Common myeloid progenitor, CD34-positive (primary cell): ENCODE measurements around the gene FAM210A.
A peak's percentile ranks its signal among the peaks of the same experiment; 100 is the strongest.

Experiments used
- CTCF ChIA-PET: fragments of 350-600 bp; sonication (Branson Sonifier 250); formaldehyde crosslinking; loops from one replicate; lab custom pipeline; 2021; ENCODE audit warnings: antibody characterized with exemption; lab: Charles Lee
- POLR2A ChIA-PET: fragments of 350-600 bp; sonication (Branson Sonifier 250); formaldehyde crosslinking; loops from one replicate; lab custom pipeline; 2021; ENCODE audit warnings: antibody characterized with exemption; lab: Charles Lee
- DNase-seq, 3 donors: peaks; one replicate each; pipeline versions ENCODE4 v3.0.0 to v3.0.0-alpha.2; 2013
- H3K27ac ChIP-seq, 2 experiments: 1 replicate in 1 of 2; 2 replicates in 1 of 2; pipeline ENCODE4 v1.7.0; 2013; ENCODE audit warnings: inconsistent platforms in 2 of 2, low read length in 2 of 2, mild to moderate bottlenecking in 2 of 2, low read depth in 1 of 2, moderate library complexity in 1 of 2; ENCODE audit not compliant: severe bottlenecking in 2 of 2, insufficient read depth in 1 of 2, poor library complexity in 1 of 2
- H3K27me3 ChIP-seq, 5 experiments: replicated peaks in 2 of 5; 1 replicate in 3 of 5; 2 replicates in 2 of 5; pipeline versions ENCODE4 v1.6.1 to v1.7.0; 2013; ENCODE audit warnings: low read length in 4 of 5, mild to moderate bottlenecking in 2 of 5, moderate library complexity in 2 of 5, inconsistent platforms in 1 of 5; ENCODE audit not compliant: insufficient read depth in 5 of 5, control insufficient read depth in 4 of 5
- H3K36me3 ChIP-seq, 4 experiments: 1 replicate in 2 of 4; 2 replicates in 2 of 4; pipeline versions ENCODE4 v1.6.1 to v1.7.0; 2013; ENCODE audit warnings: low read length in 3 of 4, control low read depth in 1 of 4, mild to moderate bottlenecking in 1 of 4; ENCODE audit not compliant: control insufficient read depth in 4 of 4, insufficient read depth in 4 of 4
- H3K4me1 ChIP-seq, 4 experiments: 1 replicate in 3 of 4; 2 replicates in 1 of 4; pipeline versions ENCODE4 v1.6.1 to v1.7.1; 2013; ENCODE audit warnings: low read length in 3 of 4, mild to moderate bottlenecking in 3 of 4, control low read depth in 1 of 4, inconsistent platforms in 1 of 4, moderate library complexity in 1 of 4; ENCODE audit not compliant: control insufficient read depth in 4 of 4, insufficient read depth in 4 of 4; ENCODE audit errors: control extremely low read depth in 1 of 4
- H3K4me3 ChIP-seq, 7 experiments: 1 replicate in 4 of 7; 2 replicates in 3 of 7; pipeline versions ENCODE4 v1.5.1 to v1.7.0; 2013; ENCODE audit warnings: mild to moderate bottlenecking in 7 of 7, low read length in 6 of 7, moderate library complexity in 6 of 7, inconsistent platforms in 2 of 7, low read depth in 2 of 7, control low read depth in 1 of 7; ENCODE audit not compliant: insufficient read depth in 4 of 7, control insufficient read depth in 1 of 7; ENCODE audit errors: extremely low read depth in 1 of 7
- H3K9me3 ChIP-seq, 5 experiments: 1 replicate in 4 of 5; 2 replicates in 1 of 5; pipeline versions ENCODE4 v1.6.1 to v1.7.1; 2013; ENCODE audit warnings: low read length in 4 of 5, mild to moderate bottlenecking in 2 of 5, inconsistent platforms in 1 of 5, low read depth in 1 of 5, moderate library complexity in 1 of 5; ENCODE audit not compliant: control insufficient read depth in 4 of 5, insufficient read depth in 2 of 5; ENCODE audit errors: control extremely low read depth in 1 of 5
- WGBS: methylation state at CpG from one replicate; pipeline ENCODE4 v1.1.5; 2013; ENCODE audit not compliant: insufficient coverage; 5-methylcytosine and 5-hydroxymethylcytosine counted together

Gene FAM210A

DNA sequence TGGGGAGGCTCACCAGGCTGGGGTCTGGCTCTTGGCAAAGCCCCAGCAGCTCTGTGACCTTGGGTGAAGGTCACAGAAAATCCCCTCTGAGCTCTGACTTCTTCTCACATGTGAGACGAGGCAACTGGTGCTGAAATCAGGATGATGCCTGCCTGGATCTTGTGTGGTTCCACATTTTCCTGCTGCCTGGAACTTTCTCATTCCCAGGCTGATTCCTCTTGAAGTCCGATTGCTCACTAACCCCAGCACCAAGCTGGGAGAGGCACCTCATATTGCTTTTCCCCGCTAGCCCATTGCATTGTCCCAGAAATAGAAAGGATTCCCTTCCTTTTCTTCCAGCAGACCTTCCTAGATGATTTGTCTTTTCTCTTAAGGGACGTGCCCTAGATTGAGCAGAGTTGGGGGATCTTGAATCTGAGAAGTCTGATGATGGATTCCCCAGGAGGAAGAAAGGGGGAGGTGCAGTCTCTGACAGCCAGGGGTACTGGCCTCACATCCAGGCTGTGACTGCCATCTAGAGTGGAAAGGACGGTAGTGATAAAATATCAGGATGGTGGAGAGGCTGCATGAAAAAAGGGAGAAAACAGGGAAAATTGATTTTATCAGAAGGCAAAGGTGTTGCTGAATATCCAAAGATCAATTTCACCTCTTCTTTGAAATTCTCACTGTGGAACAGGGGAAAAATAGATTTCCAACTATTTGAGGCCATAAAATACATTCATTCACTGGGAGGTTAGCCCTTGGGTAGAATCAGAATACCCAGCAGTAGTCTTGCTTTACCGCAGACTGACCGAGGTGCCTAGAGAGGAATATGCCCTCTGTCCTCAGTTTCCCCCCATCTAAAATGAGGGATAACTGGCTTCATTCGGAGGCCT is 96.3 kb downstream of the FAM210A start:
- CTCF ChIA-PET, result interaction anchor here (0.6 to 10.0 kb wide), 18 partner anchors 17 to 606 kb away, joined by 3 to 191 read pairs (median 4); no protein-coding TSS in a partner anchor
- peak; percentile 75 to 85 (median 84) for DNase-seq
- POLR2A ChIA-PET, result interaction anchor here (1.3 to 1.7 kb wide), 3 partner anchors 15 to 72 kb away, joined by 3 to 5 read pairs (median 4); no protein-coding TSS in a partner anchor

DNA sequence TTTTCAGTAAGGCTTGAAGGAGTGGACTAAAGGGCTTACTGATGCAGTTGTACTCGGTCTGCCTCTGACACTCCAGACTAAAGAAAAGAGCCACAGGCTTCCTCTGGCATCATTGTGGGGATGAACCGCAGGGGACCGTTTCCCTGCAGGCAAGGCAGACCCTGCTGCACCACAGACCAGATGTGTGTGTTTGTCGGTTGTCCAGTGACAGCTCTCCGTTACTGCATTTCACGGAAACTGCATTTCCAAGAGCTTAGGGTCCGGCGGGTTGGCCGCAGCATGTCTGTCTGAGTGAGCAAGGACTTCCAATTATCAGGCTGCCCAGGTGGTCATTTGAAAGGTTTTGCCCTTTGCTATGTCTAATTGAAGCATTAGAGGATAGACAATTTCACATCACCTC is 98.1 kb downstream of the FAM210A start:
- Histone ChIP-seq H3K27ac (peak overlapping the region in 1 of 2 experiments; percentile 1), H3K27me3 (no peaks in the 10 kb centered on the region), H3K4me1 (peaks cover 12 to 26% (median 15%) of the 10 kb centered on the region in 4 experiments), H3K4me3 (no peak overlapping the region), H3K9me3 (peaks cover 0 to 14% (median 9%) of the 10 kb centered on the region in 5 experiments), H3K36me3 (peaks cover 0 to 12% (median 8%) of the 10 kb centered on the region in 4 experiments)
- CTCF ChIA-PET, result interaction anchor here (0.6 to 10.0 kb wide), 6 partner anchors 15 to 448 kb away, joined by 3 to 191 read pairs (median 4); no protein-coding TSS in a partner anchor
- POLR2A ChIA-PET, result interaction anchor here (2.6 kb wide), 1 partner anchor 16 kb away, joined by 10 read pairs; no protein-coding TSS in a partner anchor
- WGBS, result 74% methylated on average over 9 of the region's 9 CpGs
- peak in 2 of 3 donors; percentile 60 to 77 for DNase-seq

More for the DNA sequence above, 96.3 kb downstream of the FAM210A start:
- Histone ChIP-seq H3K36me3 (peaks cover 0 to 5% (median 4%) of the 10 kb centered on the region in 4 experiments), H3K9me3 (peaks cover 0 to 15% (median 12%) of the 10 kb centered on the region in 5 experiments), H3K4me3 (no peak overlapping the region), H3K27me3 (no peaks in the 10 kb centered on the region), H3K4me1 (peaks cover 12 to 26% (median 15%) of the 10 kb centered on the region in 4 experiments), H3K27ac (no peak overlapping the region)
- 76% methylated on average over 7 of the region's 8 CpGs for WGBS

DNA sequence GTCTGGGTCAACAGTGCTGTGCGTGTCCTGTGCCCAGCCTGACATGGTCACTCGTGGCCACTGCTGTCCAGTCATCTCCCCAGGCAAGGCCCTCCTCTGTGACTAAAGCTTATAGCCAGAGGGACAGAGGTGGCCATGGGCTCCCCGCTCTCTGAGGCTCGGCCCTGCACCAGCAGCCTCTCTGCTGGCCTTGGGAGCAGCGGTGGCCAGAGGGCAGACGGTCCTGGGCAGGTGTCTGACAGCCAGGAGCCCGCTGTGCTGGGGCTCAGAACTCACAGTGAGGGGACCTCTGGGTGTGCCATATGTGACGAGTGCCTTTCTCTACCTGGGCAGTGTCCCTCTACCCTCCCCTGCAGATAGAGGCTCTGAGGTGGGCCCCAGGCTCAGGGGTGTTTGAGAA is 98.7 kb downstream of the FAM210A start:
- Histone ChIP-seq H3K27me3 (no peaks in the 10 kb centered on the region), H3K4me1 (peaks cover 12 to 26% (median 15%) of the 10 kb centered on the region in 4 experiments), H3K36me3 (peaks cover 0 to 13% (median 6%) of the 10 kb centered on the region in 4 experiments), H3K27ac (no peak overlapping the region), H3K9me3 (peaks cover 0 to 8% (median 6%) of the 10 kb centered on the region in 5 experiments), H3K4me3 (peak overlapping the region in 1 of 7 experiments; percentile 19)
- DNase-seq, result no peak
- POLR2A ChIA-PET, result interaction anchor here (2.6 kb wide), 1 partner anchor 15 kb away, joined by 10 read pairs; no protein-coding TSS in a partner anchor
- CTCF ChIA-PET, result interaction anchor here (1.0 to 10.0 kb wide), 4 partner anchors 14 to 447 kb away, joined by 4 to 191 read pairs (median 12); no protein-coding TSS in a partner anchor
- WGBS, result 96% methylated on average over 7 of the region's 8 CpGs

DNA sequence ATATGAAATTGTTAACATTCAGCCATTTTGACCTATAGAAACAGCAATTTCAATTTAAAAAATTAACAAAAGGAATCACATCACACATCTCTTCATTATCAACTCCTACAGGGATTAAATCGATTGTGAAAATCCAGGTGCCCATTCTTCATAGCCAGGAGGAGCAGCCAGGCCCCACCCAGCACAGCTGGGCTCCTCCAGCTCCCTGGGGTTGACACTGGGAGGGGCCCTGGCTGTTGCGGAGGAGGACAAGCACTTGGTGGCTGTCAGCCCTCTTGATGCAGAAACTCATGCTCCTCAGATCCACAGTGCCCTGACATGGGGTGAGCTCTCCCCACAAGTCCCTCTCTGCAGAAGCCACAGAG is 99.8 kb downstream of the FAM210A start:
- Histone ChIP-seq H3K4me1 (peaks cover 12 to 26% (median 15%) of the 10 kb centered on the region in 4 experiments), H3K36me3 (peaks cover 0 to 14% (median 8%) of the 10 kb centered on the region in 4 experiments), H3K4me3 (no peak overlapping the region), H3K9me3 (no peaks in the 10 kb centered on the region), H3K27ac (no peak overlapping the region), H3K27me3 (no peaks in the 10 kb centered on the region)
- 100% methylated on average over 2 of the region's 2 CpGs for WGBS
- ChIA-PET CTCF (interaction anchor here (0.9 to 10.0 kb wide), 4 partner anchors 14 to 91 kb away, joined by 3 to 191 read pairs (median 4); no protein-coding TSS in a partner anchor), POLR2A (interaction anchor here (2.6 kb wide), 1 partner anchor 14 kb away, joined by 10 read pairs; no protein-coding TSS in a partner anchor)
- DNase-seq, result no peak

DNA sequence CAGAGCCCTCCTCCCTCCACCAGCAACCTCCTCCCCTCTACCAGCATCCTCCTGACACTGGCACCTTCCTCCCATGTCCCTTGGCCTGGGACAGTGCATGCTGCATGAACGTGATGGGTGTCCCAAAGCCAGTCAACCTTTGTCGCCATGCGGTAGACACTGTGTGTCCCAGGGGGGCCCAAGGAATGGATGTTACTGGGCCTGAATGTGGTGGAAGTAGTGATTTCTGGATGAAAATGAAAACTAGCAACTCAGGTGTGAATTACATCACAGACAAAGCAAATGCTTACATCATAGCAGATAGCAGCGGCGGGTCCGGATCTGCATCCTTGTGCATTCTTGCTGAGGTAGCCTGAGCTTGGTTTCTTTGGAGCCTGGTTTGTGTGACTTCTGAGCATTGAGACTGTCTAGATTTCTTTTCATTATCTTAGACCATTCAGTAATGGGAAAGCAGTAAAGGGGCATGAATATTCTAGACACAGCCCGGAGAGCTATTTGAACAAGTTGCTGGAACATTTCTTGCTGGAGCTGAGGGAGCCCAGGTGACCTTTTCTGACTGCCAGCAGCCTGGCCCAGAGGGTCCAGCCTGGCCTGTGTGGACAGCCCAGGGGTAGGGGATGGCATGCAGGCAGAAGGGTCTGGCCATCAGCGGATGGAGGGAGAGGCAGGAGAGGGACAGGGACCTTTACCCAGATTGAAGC is 100.4 kb downstream of the FAM210A start:
- peaks cover 0 to 16% (median 9%) of the 10 kb centered on the region in 4 experiments for H3K36me3 ChIP-seq
- 98% methylated on average over 4 of the region's 8 CpGs for whole genome bisulfite sequencing
- H3K4me3 ChIP-seq, result no peak overlapping the region
- peaks cover 12 to 26% (median 15%) of the 10 kb centered on the region in 4 experiments for H3K4me1 ChIP-seq
- POLR2A ChIA-PET, result interaction anchor here (2.6 kb wide), 1 partner anchor 14 kb away, joined by 10 read pairs; no protein-coding TSS in a partner anchor
- no peak for DNase-seq
- CTCF ChIA-PET, result interaction anchor here (0.6 to 10.0 kb wide), 6 partner anchors 11 to 90 kb away, joined by 3 to 191 read pairs (median 4); no protein-coding TSS in a partner anchor
- no peak overlapping the region for H3K27ac ChIP-seq
- no peaks in the 10 kb centered on the region for H3K27me3 ChIP-seq
- no peaks in the 10 kb centered on the region for H3K9me3 ChIP-seq

DNA sequence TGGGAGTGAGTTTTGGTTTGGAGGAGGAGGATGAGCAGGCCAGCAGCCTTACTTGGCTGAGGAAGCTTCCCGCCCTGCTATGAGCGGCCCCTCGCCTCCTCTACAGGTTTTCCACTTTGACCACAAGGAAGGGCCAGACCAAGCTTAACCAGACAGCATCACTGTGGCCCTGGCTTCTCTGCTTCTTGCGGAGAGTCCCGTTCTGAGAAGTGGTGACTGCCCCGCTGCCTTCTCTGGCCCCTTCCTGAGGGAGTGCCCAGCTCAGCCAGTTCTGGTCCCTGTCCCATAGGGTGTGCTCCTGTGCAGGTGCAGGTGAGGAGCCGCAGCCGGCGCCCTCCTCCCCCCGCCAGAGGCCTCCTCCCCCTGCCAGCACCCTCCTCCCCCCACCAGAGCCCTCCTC is 101.0 kb downstream of the FAM210A start:
- Histone ChIP-seq H3K27me3 (no peaks in the 10 kb centered on the region), H3K9me3 (no peaks in the 10 kb centered on the region), H3K27ac (no peak overlapping the region), H3K4me3 (no peak overlapping the region), H3K4me1 (peaks cover 12 to 25% (median 15%) of the 10 kb centered on the region in 4 experiments), H3K36me3 (peaks cover 0 to 16% (median 9%) of the 10 kb centered on the region in 4 experiments)
- 100% methylated on average over 6 of the region's 10 CpGs for WGBS
- no peak for DNase-seq
- CTCF ChIA-PET, result interaction anchor here (0.6 to 10.0 kb wide), 5 partner anchors 11 to 66 kb away, joined by 3 to 191 read pairs (median 3); no protein-coding TSS in a partner anchor
- POLR2A ChIA-PET, result no interaction called here
